GM20431 (cell line): Measurements from ENCODE around the gene FAT1.

Source experiments
- in situ Hi-C: fragments of 300-500 bp; cut with MseI, MboI; formaldehyde crosslinking; loops from one replicate; pipeline ENCODE4 v1.15.0; 2020; ENCODE audit warnings: low sequenced_read_pairs; ENCODE audit not compliant: unreplicated experiment

The FAT1 gene

GRCh38 chr4:186726426-186727168 lies 2.9 kb upstream of the FAT1 start:
- in situ Hi-C loops = no loop called here

GRCh38 chr4:186725469-186726425 lies 2.1 kb upstream of the FAT1 start:
- in situ Hi-C loops = no loop called here

- in situ Hi-C loops = no loop called here
Measured at GRCh38 chr4:186724864-186725468, 1.3 kb upstream of the FAT1 start.

GRCh38 chr4:186724058-186724863 lies 605 bp upstream of the FAT1 start:
- in situ Hi-C loops = no loop called here

GRCh38 chr4:186722796-186723291 lies 812 bp downstream of the FAT1 start:
- in situ Hi-C loops = no loop called here

- in situ Hi-C loops = no loop called here
Measured at GRCh38 chr4:186719925-186720694, 3.5 kb downstream of the FAT1 start.

- in situ Hi-C loops = no loop called here
Measured at GRCh38 chr4:186717556-186717955, 6.1 kb downstream of the FAT1 start.

GRCh38 chr4:186715077-186715476 lies 8.6 kb downstream of the FAT1 start:
- in situ Hi-C loops = no loop called here

GRCh38 chr4:186714006-186714675 lies 9.5 kb downstream of the FAT1 start:
- in situ Hi-C loops = no loop called here

- in situ Hi-C loops = no loop called here
Measured at GRCh38 chr4:186712690-186713089, 11.0 kb downstream of the FAT1 start.

GRCh38 chr4:186710521-186711119 lies 13.0 kb downstream of the FAT1 start:
- in situ Hi-C loops = no loop called here

- in situ Hi-C loops = no loop called here
Measured at GRCh38 chr4:186709517-186709916, 14.1 kb downstream of the FAT1 start.

GRCh38 chr4:186708554-186708953 lies 15.1 kb downstream of the FAT1 start:
- in situ Hi-C loops = no loop called here

- in situ Hi-C loops = no loop called here
Measured at GRCh38 chr4:186707996-186708395, 15.7 kb downstream of the FAT1 start.

GRCh38 chr4:186707574-186707973 lies 16.1 kb downstream of the FAT1 start:
- in situ Hi-C loops = no loop called here

GRCh38 chr4:186704057-186704456 lies 19.6 kb downstream of the FAT1 start:
- in situ Hi-C loops = no loop called here

- in situ Hi-C loops = no loop called here
Measured at GRCh38 chr4:186703510-186703909, 20.1 kb downstream of the FAT1 start.

- in situ Hi-C loops = no loop called here
Measured at GRCh38 chr4:186702940-186703339, 20.7 kb downstream of the FAT1 start.
